GM12875 (cell line): Measurements from ENCODE around the gene PLXNC1.
A peak's percentile ranks its signal among the peaks of the same experiment; 100 is the strongest.

Source experiments
- H3K4me3 ChIP-seq: one replicate; pipeline ENCODE4 v1.5.1; 2011; ENCODE audit warnings: low read depth, low read length, control low read depth
- TF ChIP-seq, protein P1 (sequence below): IDR thresholded peaks from 2 replicates; pipeline ENCODE4 v1.5.1; 2011; ENCODE audit warnings: low read depth, mild to moderate bottlenecking, control low read depth, inconsistent platforms, low read length, moderate library complexity, borderline replicate concordance; ENCODE audit not compliant: insufficient read depth

Gene PLXNC1

DNA sequence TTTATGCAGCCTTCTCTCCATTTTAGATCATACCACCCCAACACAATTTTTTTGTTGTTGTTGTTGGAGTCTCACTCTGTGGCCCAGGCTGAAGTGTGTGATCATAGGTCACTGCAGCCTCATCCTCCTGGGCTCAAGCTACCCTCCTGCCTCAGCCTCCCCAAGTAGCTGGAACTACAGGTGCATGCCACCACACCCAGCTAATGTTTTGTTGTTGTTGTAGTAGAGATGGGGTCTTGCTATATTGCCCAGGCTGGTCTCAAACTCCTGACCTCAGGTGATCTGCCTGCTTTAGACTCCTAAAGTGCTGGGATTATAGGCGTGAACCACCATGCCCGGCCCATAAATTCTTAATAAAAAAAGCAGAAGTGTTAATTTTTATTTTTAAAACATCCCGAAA, 111.6 kb downstream of the PLXNC1 start:
- TF ChIP-seq, protein P1, sequence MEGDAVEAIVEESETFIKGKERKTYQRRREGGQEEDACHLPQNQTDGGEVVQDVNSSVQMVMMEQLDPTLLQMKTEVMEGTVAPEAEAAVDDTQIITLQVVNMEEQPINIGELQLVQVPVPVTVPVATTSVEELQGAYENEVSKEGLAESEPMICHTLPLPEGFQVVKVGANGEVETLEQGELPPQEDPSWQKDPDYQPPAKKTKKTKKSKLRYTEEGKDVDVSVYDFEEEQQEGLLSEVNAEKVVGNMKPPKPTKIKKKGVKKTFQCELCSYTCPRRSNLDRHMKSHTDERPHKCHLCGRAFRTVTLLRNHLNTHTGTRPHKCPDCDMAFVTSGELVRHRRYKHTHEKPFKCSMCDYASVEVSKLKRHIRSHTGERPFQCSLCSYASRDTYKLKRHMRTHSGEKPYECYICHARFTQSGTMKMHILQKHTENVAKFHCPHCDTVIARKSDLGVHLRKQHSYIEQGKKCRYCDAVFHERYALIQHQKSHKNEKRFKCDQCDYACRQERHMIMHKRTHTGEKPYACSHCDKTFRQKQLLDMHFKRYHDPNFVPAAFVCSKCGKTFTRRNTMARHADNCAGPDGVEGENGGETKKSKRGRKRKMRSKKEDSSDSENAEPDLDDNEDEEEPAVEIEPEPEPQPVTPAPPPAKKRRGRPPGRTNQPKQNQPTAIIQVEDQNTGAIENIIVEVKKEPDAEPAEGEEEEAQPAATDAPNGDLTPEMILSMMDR = no peak

DNA sequence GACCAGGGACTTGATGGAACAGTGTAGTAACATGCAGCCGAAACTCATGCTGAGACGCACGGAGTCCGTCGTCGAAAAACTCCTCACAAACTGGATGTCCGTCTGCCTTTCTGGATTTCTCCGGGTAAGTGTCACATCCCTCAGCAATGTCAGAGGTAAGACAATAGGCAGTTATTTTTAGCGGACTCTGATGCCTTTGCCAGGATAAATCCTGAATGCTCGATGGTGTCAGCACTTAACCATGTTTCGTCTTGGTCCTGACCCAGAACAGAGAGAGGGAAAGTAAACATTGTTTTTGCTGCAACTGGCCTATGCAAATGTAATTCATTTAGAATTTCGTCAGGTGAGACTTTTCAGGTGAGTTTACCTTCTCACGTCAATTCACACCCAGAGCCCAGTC, 112.3 kb downstream of the PLXNC1 start:
- H3K4me3 ChIP-seq = no peak overlapping the region
- TF ChIP-seq, protein P1 = no peak

More for the DNA sequence above, 111.6 kb downstream of the PLXNC1 start:
- no peak overlapping the region for H3K4me3 ChIP-seq

DNA sequence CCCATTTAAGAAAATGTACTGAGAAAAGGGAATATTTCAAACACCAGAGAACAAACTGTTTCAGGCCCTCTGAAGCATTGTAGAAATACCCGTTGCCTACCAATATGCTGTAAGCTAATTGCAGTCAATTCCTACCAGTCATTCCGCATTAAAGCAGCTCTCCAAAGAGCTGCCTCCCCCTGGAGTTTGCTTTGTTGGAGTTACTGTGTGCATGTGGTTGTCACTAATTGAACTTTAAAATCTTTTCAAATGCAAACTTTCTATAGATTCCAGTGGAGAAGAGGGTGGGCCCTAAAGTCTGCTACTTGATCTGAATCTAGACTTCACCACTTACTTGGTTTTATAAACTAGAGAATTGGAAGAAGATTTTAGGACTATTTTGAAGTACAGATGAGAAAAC, 112.7 kb downstream of the PLXNC1 start:
- TF ChIP-seq, protein P1 = no peak
- H3K4me3 ChIP-seq = no peak overlapping the region

DNA sequence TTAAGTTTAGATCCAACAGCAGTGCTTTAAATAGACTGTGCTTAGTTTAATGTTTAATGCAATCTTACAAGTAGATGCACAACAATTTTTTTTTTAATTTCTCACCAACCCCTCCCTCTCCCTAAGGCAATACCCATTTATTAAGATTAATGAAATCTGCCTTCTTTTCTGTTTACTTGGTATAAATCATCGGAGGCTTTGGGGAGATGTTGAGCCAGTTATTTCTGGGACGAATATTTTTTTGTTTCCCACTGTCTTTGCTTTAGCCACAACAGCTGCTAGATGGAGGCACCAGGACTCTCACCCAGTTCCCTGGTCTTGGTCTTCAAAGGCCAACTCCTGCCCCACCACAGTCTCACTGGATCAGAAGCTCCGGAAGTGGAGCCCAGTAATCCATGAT, 113.4 kb downstream of the PLXNC1 start:
- TF ChIP-seq, protein P1 = no peak
- H3K4me3 ChIP-seq = no peak overlapping the region

DNA sequence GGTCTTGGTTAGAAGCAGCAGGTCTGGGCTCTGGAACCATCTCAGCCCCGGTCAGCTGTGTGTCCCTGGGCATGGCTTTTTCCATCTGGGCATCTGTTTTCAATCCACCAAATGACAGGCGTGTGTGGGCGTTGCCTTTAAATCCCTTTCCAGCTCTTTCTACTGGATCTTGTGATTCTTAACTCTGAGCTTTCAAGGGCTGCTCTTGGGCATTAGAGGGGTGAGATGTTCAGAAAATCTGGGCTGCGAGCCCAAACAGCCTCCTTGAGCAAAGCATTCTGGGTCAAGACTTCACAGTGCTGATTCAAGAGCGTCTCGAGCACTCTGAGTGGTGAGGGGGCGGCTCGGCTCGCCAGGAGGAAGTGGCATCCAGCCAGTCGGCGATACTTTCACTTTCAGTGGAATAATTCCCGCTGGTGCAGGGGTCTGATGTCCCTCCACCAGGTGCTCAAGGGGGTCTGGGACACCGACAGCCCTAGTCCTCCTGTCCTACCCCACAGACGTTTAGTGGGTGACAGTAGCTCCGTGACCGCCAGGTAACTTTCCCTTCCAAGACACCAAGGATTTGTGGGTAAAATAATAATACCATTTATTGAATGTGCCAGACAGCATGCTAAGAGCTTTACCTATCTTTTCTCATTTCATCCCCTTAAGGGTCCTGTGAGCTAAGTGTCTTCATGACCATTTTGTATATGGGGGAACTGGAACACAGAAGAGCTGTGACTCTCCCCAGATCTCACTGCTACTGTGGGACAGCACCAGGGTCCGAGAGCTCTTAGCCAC, 114.0 kb downstream of the PLXNC1 start:
- TF ChIP-seq, protein P1 = no peak
- H3K4me3 ChIP-seq = peak overlapping the region; percentile 37

DNA sequence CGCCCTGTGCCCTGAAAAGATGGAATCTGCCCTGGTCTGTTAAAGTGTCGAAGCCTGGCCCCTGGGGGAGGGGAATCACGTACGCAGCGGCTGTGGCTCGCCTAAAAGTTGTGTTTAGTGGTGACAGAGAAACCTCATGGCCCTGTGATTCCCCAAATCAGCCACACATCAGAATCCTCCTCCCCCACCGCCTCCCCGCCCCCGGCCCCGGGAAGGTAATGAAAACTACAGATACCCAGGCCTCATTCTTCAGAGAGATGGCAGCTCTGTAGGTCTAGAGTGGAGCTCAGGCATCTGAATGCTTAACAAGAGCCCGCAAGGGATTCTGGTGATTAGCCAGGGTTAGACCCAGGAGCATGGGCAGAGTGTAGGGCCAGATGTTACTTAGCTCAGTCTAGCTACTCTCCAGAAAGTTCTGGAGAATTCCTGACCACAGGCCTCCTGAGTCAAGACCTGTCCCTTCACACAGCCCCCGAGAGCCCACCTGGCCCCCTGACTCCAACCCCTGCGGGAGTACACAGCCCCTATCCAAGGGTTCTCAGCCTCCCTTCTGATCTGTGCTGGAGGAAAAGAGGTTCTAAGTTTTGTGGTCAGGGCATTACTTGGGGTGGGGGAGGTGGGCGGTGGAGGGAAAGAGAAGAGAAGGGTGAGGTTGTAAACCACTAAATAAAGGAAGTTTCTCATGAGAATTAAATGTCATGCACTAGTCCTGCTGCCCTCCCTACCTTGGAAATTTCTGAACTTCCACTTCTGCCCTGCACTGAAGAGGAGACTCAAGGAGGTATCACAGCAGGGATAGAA, 114.8 kb downstream of the PLXNC1 start:
- no peak overlapping the region for H3K4me3 ChIP-seq
- TF ChIP-seq, protein P1 = no peak

DNA sequence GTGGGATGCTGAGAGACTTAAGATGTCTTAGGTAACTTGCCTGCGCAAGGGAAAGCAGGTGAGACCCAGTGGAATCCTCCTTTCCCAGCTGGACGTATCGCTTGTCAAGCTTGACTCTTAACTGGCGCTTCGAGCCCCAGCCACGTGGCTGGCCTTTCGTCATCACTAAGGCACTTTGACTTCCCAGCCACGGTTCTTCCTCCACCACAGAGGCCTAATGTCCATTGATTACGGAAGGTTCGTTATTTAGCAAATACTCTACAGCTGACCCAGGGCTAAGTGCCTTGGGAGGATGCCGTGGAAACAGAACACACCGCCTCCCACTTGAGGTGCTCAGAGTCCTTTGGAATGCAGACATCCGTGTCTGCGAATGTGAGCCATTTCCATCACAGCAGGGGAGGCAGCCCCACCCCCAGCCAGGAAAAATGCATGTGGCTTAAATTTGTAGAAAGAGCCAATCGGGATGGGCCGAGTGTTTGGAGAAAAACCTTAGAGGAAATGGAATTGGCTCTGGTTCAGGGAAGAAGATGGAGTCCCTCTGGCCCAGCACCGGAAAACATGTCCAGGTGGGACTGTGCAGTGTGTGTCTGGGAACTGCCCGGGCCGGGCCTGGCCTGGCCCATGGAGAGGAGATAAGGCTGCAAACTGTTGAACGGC, 115.7 kb downstream of the PLXNC1 start:
- H3K4me3 ChIP-seq = no peak overlapping the region

More for the DNA sequence above, 115.7 kb downstream of the PLXNC1 start:
- TF ChIP-seq, protein P1 = no peak
